ENCODE measurements around the gene HTRA3.

- TF ChIP-seq CTCF (IDR thresholded peaks at IDR 0.05) (no peak), EZH2phosphoT487 (IDR thresholded peaks at IDR 0.05) (no peak)
These were observed 55.9 kb downstream of the HTRA3 start for GRCh38 chr4:8325291-8325973.

All from neural progenitor cell (in vitro differentiated cells).